ENCODE measurements around the gene TOP1. TPM values are rescaled to one million over a fixed set of nuclear protein-coding genes. Genes with fewer than 3 reads are reported as not detected.

The TOP1 gene
- total and polyA plus RNA-seq, 9 of the 15 experiments (the other 6 are each of a cell fraction or from before 2014, with no cell fraction given): 26.4 to 127 (median 39.6) TPM

DNA sequence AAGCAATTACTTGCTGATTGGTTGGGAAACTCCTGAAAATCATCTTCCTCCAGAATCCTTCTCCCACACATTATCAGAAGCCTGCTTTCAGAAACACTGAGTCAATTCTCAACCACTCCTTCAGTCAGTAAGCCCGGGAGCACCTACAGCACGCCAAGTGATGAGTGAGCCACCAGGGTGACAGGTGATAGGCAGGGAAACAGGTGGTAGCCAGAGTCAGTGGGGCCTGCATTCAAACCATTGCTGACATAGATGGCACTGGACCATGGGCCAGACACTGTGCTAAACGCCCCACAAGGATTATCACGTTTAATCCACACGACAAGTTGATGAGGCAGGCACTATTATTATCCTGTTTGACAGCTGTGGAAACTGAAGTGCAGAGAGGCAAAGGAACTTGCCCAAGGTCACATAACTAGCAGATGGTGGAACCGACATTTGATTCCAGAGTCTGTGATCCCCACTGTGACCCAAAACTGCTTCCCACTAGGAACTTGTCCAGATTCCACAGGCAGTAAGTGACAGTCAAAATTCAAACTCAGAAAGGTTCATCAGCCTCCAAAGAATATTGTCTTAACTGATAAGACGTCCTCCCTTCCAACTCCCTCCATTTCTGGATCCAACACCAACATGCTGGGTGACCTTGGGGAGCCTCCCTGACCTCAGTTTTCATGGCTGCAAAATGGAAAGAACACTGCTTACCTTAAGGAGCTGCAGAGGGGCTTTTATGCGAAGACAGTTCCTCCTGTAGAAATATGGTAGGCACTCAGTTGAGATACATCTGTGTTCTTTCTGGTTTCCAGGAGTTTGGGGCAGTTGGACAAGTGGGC is 23.9 kb upstream of the TOP1 start:
- no TSS peak for BruUV-seq (replicated peaks)
- Histone ChIP-seq H3K4me1 (replicated peaks in 1 of 2; ENCODE audit: control insufficient read depth in 2 of 2, insufficient read depth in 2 of 2, low read length in 2 of 2) (peaks cover 38 to 53% of the 10 kb centered on the region in 2 experiments), H3K27me3 (ENCODE audit: control insufficient read depth in 2 of 2, insufficient read depth in 2 of 2, low read length in 2 of 2) (no peaks in the 10 kb centered on the region), H4K20me1 (replicated peaks; ENCODE audit: control insufficient read depth, insufficient read depth, low read length) (no peaks in the 10 kb centered on the region), H3K4me2 (ENCODE audit: insufficient read depth, low read length) (peak overlapping the region; percentile 6; the same call in 1 of the 2 replicates), H3K4me3 (no peak overlapping the region), H3K36me3 (ENCODE audit: control insufficient read depth, insufficient read depth, low read length) (no peaks in the 10 kb centered on the region), H2AFZ (ENCODE audit: low read depth, low read length) (peak overlapping the region; percentile 63), H3K9me3 (replicated peaks; ENCODE audit: control insufficient read depth, insufficient read depth, low read depth, low read length) (0 out of 2 replicates have a peak, but pooled peaks cover 2% of the 10 kb centered on the region), H3K9ac (ENCODE audit: insufficient read depth in 1 of 2, low read depth in 2 of 2, low read length in 2 of 2) (no peak overlapping the region; a peak in 1 of 4 replicates), H3K79me2 (ENCODE audit: control insufficient read depth, insufficient read depth, low read length) (no peaks in the 10 kb centered on the region), H3K9me1 (ENCODE audit: control insufficient read depth, insufficient read depth, low read length) (no peaks in the 10 kb centered on the region), H3K27ac (ENCODE audit: extremely low read depth, low read depth, low read length) (peak overlapping the region; percentile 31; the same call in 1 of the 3 replicates)
- in situ Hi-C loops (cut with MboI) (no loop called here), intact Hi-C loops (cut with micrococcal nuclease) (no loop called here)
- no peak for FAIRE-seq
- 29% methylated on average over 8 of the region's 8 CpGs for WGBS (ENCODE audit: insufficient coverage, low coverage, missing lambda C conversion rate)
- POLR2A ChIA-PET: interaction anchor here (0.7 to 1.0 kb wide), 2 partner anchors 12 to 35 kb away, joined by 3 to 4 read pairs; no protein-coding TSS in a partner anchor
- CTCF ChIA-PET (ENCODE audit: low intra/inter-chr PET ratio): no interaction called here
- ATAC-seq: no peak
- no peak for DNase-seq (ENCODE audit: extremely low read depth in 1 of 4, low spot score in 3 of 4)
- TF ChIP-seq CBX1 (IDR thresholded peaks at IDR 0.05; ENCODE audit: low read depth): 0 out of 2 replicates have a peak, but pooled peaks have one; percentile 35
- no peak for TF ChIP-seq SREBF1 (IDR thresholded peaks at IDR 0.05; ENCODE audit: borderline replicate concordance, low read depth, low read length)
- no peak for TF ChIP-seq POLR2B (IDR thresholded peaks at IDR 0.05; ENCODE audit: low read depth, partially characterized antibody)
- TF ChIP-seq JUND (IDR thresholded peaks at IDR 0.05; ENCODE audit: borderline replicate concordance, low read depth, low read length): no peak
- no peak for TF ChIP-seq JUND (tag; IDR thresholded peaks at IDR 0.05; ENCODE audit: borderline replicate concordance, low read depth, low read length)
- no peak for TF ChIP-seq NR2F6 (CRISPR knock-in tag; IDR thresholded peaks at IDR 0.05)
- peak; percentile 47; the same call in 1 of the 2 replicates for TF ChIP-seq HDAC2 (IDR thresholded peaks at IDR 0.05)
- TF ChIP-seq, protein P1, sequence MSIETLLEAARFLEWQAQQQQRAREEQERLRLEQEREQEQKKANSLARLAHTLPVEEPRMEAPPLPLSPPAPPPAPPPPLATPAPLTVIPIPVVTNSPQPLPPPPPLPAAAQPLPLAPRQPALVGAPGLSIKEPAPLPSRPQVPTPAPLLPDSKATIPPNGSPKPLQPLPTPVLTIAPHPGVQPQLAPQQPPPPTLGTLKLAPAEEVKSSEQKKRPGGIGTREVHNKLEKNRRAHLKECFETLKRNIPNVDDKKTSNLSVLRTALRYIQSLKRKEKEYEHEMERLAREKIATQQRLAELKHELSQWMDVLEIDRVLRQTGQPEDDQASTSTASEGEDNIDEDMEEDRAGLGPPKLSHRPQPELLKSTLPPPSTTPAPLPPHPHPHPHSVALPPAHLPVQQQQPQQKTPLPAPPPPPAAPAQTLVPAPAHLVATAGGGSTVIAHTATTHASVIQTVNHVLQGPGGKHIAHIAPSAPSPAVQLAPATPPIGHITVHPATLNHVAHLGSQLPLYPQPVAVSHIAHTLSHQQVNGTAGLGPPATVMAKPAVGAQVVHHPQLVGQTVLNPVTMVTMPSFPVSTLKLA (conservative IDR thresholded peaks at IDR 0.05): no peak
- TF ChIP-seq CCNT2 (IDR thresholded peaks at IDR 0.05; ENCODE audit: borderline replicate concordance, extremely low read depth, insufficient read length, low read depth, low read length): no peak
- no peak for TF ChIP-seq NRF1 (conservative IDR thresholded peaks at IDR 0.05 in 1 of 2, IDR thresholded peaks at IDR 0.05 in 1 of 2)
- TF ChIP-seq, protein P2, sequence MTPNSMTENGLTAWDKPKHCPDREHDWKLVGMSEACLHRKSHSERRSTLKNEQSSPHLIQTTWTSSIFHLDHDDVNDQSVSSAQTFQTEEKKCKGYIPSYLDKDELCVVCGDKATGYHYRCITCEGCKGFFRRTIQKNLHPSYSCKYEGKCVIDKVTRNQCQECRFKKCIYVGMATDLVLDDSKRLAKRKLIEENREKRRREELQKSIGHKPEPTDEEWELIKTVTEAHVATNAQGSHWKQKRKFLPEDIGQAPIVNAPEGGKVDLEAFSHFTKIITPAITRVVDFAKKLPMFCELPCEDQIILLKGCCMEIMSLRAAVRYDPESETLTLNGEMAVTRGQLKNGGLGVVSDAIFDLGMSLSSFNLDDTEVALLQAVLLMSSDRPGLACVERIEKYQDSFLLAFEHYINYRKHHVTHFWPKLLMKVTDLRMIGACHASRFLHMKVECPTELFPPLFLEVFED (CRISPR knock-in tag; conservative IDR thresholded peaks at IDR 0.05): no peak
- peak; percentile 84 for TF ChIP-seq RBM25 (IDR thresholded peaks at IDR 0.05; ENCODE audit: low read depth, low read length, severe bottlenecking)
- TF ChIP-seq, protein P3, sequence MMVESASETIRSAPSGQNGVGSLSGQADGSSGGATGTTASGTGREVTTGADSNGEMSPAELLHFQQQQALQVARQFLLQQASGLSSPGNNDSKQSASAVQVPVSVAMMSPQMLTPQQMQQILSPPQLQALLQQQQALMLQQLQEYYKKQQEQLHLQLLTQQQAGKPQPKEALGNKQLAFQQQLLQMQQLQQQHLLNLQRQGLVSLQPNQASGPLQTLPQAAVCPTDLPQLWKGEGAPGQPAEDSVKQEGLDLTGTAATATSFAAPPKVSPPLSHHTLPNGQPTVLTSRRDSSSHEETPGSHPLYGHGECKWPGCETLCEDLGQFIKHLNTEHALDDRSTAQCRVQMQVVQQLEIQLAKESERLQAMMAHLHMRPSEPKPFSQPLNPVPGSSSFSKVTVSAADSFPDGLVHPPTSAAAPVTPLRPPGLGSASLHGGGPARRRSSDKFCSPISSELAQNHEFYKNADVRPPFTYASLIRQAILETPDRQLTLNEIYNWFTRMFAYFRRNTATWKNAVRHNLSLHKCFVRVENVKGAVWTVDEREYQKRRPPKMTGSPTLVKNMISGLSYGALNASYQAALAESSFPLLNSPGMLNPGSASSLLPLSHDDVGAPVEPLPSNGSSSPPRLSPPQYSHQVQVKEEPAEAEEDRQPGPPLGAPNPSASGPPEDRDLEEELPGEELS (CRISPR knock-in tag; IDR thresholded peaks at IDR 0.05; ENCODE audit: borderline replicate concordance): no peak
